ENCODE data around the gene SLC39A10.

Gene SLC39A10

DNA sequence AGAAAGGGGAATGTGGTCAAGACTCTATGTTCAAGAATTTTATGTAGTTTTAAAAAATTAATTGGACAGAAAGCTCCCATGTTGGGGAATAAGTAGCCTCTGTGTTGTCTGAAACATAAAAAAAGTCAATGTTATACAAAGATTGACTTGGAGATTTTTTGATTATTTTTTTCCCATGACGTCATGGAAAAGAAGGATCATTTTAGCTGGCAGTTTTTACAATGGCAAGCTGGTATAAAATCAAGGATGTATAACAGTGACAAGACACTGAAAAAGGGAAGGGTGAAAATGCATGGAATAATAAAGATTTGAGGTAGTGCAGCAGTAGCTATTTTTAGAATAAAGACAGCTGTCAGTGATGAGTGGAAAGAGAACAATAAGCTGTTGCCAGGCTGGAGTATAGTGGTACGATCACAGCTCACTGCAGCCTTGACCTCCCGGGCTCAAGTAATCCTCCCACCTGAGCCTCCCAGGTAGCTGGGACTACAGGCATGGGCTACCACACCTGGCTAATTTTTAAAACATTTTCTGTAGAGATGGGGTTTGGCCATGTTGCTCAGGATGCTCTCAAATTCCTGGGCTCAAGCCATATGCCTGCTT lies 9.2 kb downstream of the SLC39A10 start:
- Histone ChIP-seq H3K27me3 (ENCODE audit: low read depth, low read length) (no peaks in the 10 kb centered on the region), H2AFZ (ENCODE audit: low read depth, low read length) (no peak overlapping the region), H3K4me3 (ENCODE audit: low read length) (no peak overlapping the region), H3K4me1 (ENCODE audit: low read length) (peaks cover 8% of the 10 kb centered on the region), H3K9ac (ENCODE audit: low read length) (no peak overlapping the region), H3K36me3 (replicated peaks; ENCODE audit: low read depth, low read length) (no peaks in the 10 kb centered on the region), H3K79me2 (ENCODE audit: low read length) (peaks cover 23% of the 10 kb centered on the region), H3K27ac (ENCODE audit: low read length) (no peak overlapping the region), H3K9me3 (ENCODE audit: insufficient read depth, low read length) (no peaks in the 10 kb centered on the region), H3K4me2 (ENCODE audit: low read length) (no peak overlapping the region), H4K20me1 (ENCODE audit: insufficient read depth, low read length) (peaks cover 3% of the 10 kb centered on the region; the same call in 1 of the 2 replicates)
- TF ChIP-seq EZH2phosphoT487 (IDR thresholded peaks at IDR 0.05; ENCODE audit: low read depth): no peak
- TF ChIP-seq, protein P1, sequence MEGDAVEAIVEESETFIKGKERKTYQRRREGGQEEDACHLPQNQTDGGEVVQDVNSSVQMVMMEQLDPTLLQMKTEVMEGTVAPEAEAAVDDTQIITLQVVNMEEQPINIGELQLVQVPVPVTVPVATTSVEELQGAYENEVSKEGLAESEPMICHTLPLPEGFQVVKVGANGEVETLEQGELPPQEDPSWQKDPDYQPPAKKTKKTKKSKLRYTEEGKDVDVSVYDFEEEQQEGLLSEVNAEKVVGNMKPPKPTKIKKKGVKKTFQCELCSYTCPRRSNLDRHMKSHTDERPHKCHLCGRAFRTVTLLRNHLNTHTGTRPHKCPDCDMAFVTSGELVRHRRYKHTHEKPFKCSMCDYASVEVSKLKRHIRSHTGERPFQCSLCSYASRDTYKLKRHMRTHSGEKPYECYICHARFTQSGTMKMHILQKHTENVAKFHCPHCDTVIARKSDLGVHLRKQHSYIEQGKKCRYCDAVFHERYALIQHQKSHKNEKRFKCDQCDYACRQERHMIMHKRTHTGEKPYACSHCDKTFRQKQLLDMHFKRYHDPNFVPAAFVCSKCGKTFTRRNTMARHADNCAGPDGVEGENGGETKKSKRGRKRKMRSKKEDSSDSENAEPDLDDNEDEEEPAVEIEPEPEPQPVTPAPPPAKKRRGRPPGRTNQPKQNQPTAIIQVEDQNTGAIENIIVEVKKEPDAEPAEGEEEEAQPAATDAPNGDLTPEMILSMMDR (IDR thresholded peaks at IDR 0.05; ENCODE audit: low read depth, low read length): no peak

DNA sequence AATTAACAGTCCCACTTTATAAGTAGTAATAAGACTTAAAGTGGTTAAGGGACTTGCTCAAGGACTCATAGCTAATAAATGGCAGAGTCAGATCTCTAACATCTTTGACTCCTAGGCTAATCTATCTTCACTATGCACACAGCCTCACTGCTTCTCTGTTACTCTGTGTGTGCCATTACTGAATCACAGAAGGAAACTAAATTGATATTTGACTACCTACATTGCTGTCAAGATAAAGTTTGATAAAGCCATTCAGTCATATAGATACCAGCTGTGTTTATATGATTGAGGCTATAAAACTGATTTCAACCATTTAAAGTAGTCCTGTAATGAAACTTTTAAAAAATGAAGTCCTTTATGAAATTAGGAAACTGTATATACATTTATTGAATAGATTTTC lies 10.9 kb downstream of the SLC39A10 start:
- Histone ChIP-seq H2AFZ (ENCODE audit: low read depth, low read length) (no peak overlapping the region), H3K4me2 (ENCODE audit: low read length) (no peak overlapping the region), H3K27me3 (ENCODE audit: low read depth, low read length) (no peaks in the 10 kb centered on the region), H3K36me3 (replicated peaks; ENCODE audit: low read depth, low read length) (peaks cover 2% of the 10 kb centered on the region), H3K79me2 (ENCODE audit: low read length) (peaks cover 11% of the 10 kb centered on the region), H4K20me1 (ENCODE audit: insufficient read depth, low read length) (0 out of 2 replicates have a peak, but pooled peaks cover 3% of the 10 kb centered on the region), H3K4me3 (ENCODE audit: low read length) (no peak overlapping the region), H3K9me3 (ENCODE audit: insufficient read depth, low read length) (no peaks in the 10 kb centered on the region), H3K27ac (ENCODE audit: low read length) (no peak overlapping the region), H3K4me1 (ENCODE audit: low read length) (peaks cover 5% of the 10 kb centered on the region), H3K9ac (ENCODE audit: low read length) (no peak overlapping the region)
- TF ChIP-seq, protein P1 (IDR thresholded peaks at IDR 0.05; ENCODE audit: low read depth, low read length): no peak
- no peak for TF ChIP-seq EZH2phosphoT487 (IDR thresholded peaks at IDR 0.05; ENCODE audit: low read depth)

DNA sequence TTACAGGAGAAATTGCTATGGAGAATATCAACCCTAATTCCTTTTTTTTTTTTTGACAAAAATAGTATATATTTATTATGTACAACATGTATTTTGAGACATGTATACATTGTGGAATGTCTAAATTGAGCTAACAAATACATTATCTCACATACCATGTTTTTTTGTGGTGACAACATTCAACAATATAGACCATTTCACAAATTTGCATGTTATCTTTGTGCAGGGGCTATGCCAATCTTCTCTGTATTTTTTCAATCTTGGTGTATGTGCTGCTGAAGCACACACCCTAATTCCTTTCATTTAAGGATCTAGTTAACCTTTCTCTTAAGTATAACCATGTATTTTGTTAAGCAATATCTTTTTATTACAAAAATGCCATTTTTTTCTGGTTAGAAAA lies 13.2 kb downstream of the SLC39A10 start:
- Histone ChIP-seq H3K4me3 (ENCODE audit: low read length) (no peak overlapping the region), H3K27ac (ENCODE audit: low read length) (no peak overlapping the region), H3K4me2 (ENCODE audit: low read length) (no peak overlapping the region), H3K36me3 (replicated peaks; ENCODE audit: low read depth, low read length) (peaks cover 2% of the 10 kb centered on the region), H3K9ac (ENCODE audit: low read length) (no peak overlapping the region), H3K4me1 (ENCODE audit: low read length) (0 out of 2 replicates have a peak, but pooled peaks cover 3% of the 10 kb centered on the region), H2AFZ (ENCODE audit: low read depth, low read length) (no peak overlapping the region), H3K79me2 (ENCODE audit: low read length) (peaks cover 8% of the 10 kb centered on the region), H3K27me3 (ENCODE audit: low read depth, low read length) (no peaks in the 10 kb centered on the region), H3K9me3 (ENCODE audit: insufficient read depth, low read length) (no peaks in the 10 kb centered on the region), H4K20me1 (ENCODE audit: insufficient read depth, low read length) (0 out of 2 replicates have a peak, but pooled peaks cover 3% of the 10 kb centered on the region)
- TF ChIP-seq EZH2phosphoT487 (IDR thresholded peaks at IDR 0.05; ENCODE audit: low read depth): no peak
- TF ChIP-seq, protein P1 (IDR thresholded peaks at IDR 0.05; ENCODE audit: low read depth, low read length): no peak

DNA sequence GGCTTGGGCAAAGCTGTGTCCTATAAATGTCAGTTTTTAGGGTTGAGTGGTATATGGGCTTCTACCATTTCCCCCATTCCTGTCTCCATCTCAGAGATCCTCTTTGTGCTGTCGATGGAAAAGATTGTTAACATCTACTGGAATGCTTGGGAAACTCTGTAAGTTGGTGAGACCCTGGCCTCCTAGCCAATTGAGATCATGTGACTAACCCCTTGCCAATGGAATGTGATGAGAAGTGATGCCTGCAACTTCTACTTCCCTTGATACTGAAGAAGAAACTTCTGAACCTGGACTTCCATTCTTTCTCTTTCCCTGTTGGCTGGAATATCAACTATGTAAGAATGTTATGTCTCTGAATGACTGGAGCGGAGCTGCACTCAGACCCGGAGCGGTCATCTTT lies 14.5 kb downstream of the SLC39A10 start:
- peaks cover 2% of the 10 kb centered on the region for H3K79me2 ChIP-seq (ENCODE audit: low read length)
- peaks cover 2% of the 10 kb centered on the region for H3K36me3 ChIP-seq (replicated peaks; ENCODE audit: low read depth, low read length)
- H3K4me3 ChIP-seq (ENCODE audit: low read length): no peak overlapping the region
- 0 out of 2 replicates have a peak, but pooled peaks cover 3% of the 10 kb centered on the region for H4K20me1 ChIP-seq (ENCODE audit: insufficient read depth, low read length)
- no peaks in the 10 kb centered on the region for H3K4me1 ChIP-seq (ENCODE audit: low read length)
- no peak for TF ChIP-seq EZH2phosphoT487 (IDR thresholded peaks at IDR 0.05; ENCODE audit: low read depth)
- TF ChIP-seq, protein P1 (IDR thresholded peaks at IDR 0.05; ENCODE audit: low read depth, low read length): no peak
- H3K27me3 ChIP-seq (ENCODE audit: low read depth, low read length): no peaks in the 10 kb centered on the region
- H3K4me2 ChIP-seq (ENCODE audit: low read length): no peak overlapping the region
- H3K27ac ChIP-seq (ENCODE audit: low read length): no peak overlapping the region
- H3K9me3 ChIP-seq (ENCODE audit: insufficient read depth, low read length): no peaks in the 10 kb centered on the region
- H2AFZ ChIP-seq (ENCODE audit: low read depth, low read length): no peak overlapping the region
- H3K9ac ChIP-seq (ENCODE audit: low read length): no peak overlapping the region

Measured in OCI-LY3 (cell line).